GM18870 (cell line): ENCODE data around the gene DCHS1.

ENCODE experiments used
- ATAC-seq: cut with Tn5 transposase; IDR thresholded peaks from one replicate; pipeline ENCODE4 v1.9.1; 2021; ENCODE audit warnings: moderate library complexity; ENCODE audit not compliant: unreplicated experiment

DCHS1 gene

GRCh38 chr11:6599449-6599848, 56.2 kb downstream of the DCHS1 start:
- ATAC-seq: no peak

DNA sequence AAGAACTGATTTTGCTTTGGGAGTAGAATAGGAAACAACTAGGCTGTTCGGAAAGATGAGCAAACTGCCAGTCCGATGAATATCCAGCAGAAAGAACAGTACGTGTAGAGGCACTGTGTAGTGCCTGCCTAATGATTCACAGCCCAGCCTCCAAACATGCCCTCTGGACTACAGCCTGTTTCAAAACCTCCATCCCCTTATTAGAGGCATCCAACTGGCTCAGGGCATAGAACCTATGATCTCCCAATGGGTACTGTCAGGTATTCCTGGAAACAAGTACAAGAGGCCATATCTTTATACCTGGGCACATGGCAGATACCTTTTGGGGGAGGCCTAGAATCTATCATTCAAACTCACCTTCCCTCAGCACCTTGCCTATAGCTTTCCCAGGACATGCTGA, 57.1 kb downstream of the DCHS1 start:
- ATAC-seq: no peak

- ATAC-seq: no peak
These were observed 59.3 kb downstream of the DCHS1 start for GRCh38 chr11:6596239-6596877.

DNA sequence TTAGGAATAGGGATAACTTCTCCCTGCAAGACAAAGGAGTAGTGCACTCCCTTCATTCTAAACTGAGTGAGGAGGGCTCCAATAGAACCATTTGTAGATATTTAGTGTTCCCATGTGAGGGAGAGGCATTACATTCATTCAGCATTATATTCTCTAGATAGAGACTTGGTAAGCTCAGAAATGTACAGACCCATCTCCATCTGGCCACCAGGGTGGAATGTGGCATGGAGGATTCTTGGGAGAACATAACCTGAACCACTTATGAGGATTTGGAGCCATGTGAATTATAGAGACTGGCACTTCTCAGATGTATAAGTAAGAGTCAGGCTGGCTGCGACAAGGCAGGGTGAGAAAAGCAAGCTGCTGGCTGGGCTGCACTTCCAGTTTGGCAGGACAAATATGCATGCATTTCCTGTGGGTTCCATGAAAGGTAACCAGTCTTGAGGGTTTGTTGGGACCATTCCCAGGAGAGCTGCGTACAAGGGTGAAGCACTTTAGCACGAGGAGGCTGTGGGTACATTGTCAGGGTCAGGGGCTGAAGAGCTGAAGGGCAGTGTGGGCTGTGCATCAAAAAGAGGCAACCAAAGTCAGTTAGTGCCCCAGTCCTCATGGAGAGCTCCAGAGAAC, 61.4 kb downstream of the DCHS1 start:
- ATAC-seq: no peak

- no peak for ATAC-seq
These were observed 67.6 kb downstream of the DCHS1 start for GRCh38 chr11:6588018-6588417.

DNA sequence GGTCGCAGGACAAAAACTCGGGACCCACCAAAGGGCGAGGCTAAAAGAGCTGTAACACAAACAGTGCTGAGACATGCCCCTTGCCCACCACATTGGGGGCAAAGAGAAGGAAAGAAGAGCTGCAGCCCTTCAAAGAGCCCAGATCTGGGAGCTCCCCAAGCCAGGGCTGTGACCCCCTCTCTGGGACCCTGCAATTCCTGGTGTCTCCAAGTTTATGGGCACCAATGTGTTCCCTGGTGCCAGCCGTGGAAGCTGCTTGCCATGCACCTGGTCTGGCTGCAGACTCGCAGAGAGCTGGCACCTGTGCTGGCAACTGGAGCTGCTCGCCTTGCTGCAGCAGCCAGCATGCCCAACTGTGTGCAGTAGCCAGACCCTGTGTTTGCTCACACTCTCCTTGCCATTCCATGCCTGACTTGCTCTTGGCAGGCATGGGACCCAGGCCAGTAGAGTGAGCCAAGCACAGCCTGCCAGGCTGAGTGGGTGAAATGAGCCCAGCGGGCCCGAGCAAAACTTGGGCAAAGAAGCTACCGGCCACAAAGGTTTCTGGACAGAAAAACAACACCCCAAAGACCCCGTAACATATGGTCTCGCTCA, 68.2 kb downstream of the DCHS1 start:
- ATAC-seq: no peak

DNA sequence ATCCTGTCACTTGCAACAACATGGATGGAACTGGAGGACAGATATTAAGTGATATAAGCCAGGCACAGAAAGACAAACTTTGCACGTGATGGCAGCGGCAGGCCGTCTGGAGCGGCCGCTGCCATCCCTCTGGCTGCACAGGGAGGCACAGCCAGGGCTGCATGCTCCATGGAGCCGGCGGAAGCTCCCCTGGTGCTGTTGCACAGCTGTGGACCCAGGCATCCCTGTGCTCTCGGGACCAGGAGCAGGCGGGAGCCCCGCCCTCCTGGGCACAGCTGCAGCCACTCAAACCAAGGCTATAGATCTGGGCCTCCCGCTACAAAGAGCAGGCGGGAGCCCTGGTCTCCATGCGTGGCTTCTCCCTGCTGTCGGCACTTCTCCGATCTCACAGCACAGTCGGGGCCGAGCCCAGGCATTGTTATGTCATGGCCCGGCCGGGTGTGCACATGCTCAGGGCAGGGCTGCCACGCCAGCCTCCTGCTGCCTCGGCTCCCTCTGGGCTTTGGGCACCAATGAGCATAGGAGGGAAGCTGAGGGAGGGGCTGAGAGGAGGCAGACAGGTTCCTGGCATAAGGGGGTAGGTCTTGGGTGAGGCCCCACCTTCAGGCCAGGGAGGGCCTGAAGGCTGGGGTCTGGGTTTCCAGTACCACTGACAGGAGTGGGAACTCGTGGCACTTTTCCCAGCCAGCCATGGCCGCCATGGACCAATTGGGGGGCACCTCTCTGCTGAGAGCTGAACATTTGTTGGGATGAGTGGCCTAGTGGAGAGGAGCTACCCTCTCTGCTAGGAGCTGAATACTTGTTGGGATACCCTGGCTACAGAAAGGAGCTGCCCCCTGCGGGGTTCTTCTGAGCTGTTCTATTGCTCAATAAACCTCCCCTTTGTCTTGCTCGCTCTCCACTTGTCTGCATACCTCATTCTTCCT, 68.9 kb downstream of the DCHS1 start:
- ATAC-seq: no peak

GRCh38 chr11:6584528-6584927, 71.1 kb downstream of the DCHS1 start:
- ATAC-seq: no peak

- no peak for ATAC-seq
These were observed 72.0 kb downstream of the DCHS1 start for GRCh38 chr11:6583584-6583983.

DNA sequence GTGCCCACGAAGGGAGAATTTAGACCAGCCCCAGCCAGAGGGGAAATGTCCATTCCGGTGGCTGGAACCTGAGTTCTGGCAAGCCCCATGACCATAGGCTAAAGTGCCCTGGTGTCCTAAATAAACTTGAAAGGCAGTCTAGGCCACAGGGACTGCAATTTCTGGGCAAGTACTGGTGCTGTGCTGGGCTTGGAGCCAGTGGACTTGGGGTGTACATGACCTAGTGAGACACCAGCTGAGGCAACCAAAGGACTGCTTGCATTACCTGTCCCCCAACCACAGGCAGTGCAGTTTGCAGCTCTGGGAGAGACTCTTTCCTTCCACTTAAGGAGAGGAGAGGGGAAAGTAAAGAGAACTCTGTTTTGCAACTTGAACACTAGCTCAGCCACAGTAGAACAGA, 75.9 kb downstream of the DCHS1 start:
- ATAC-seq: no peak

- ATAC-seq: no peak
These were observed 77.5 kb downstream of the DCHS1 start for GRCh38 chr11:6578134-6578533.

DNA sequence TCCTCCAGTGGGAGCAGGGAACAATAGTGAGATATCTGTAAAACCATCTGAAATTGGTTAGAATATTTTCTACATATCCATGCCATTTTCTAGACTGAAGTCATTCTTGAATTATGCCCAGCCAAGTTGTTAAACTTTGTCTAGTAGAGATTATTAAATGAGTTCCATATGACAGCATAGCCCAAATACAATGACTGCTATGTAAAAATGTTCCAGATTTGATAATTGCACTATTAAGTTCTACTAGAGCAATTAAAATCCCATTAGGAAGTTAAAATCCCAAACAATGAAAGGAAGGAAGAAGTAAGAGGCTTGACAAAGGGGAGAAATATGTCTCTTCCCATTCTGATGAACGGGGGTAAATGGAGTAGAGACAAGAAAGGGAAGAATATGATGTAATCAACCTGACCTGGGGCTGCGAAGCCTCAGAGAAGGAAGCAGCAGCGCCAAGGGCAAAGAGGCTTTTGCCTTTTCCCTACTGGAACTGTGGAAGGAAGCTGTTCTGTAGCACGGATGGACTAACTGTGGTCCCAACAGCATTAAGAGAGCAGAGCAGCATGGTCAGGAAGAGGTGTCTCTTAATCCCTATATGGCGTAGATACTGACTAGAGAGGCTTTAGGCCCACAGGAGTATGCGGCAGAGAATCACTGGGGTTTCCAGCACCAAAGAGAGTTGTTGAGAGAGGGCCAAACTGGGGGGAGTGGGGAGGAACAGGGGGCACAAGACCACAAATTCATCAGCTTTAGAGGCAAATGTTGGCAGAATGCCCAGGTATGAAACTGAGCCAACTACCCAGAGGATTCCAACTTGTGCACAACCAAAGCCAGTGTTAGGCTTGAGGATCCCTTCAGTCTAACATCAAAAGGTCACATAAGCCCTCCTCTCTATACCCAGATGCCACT, 78.9 kb downstream of the DCHS1 start:
- no peak for ATAC-seq

DNA sequence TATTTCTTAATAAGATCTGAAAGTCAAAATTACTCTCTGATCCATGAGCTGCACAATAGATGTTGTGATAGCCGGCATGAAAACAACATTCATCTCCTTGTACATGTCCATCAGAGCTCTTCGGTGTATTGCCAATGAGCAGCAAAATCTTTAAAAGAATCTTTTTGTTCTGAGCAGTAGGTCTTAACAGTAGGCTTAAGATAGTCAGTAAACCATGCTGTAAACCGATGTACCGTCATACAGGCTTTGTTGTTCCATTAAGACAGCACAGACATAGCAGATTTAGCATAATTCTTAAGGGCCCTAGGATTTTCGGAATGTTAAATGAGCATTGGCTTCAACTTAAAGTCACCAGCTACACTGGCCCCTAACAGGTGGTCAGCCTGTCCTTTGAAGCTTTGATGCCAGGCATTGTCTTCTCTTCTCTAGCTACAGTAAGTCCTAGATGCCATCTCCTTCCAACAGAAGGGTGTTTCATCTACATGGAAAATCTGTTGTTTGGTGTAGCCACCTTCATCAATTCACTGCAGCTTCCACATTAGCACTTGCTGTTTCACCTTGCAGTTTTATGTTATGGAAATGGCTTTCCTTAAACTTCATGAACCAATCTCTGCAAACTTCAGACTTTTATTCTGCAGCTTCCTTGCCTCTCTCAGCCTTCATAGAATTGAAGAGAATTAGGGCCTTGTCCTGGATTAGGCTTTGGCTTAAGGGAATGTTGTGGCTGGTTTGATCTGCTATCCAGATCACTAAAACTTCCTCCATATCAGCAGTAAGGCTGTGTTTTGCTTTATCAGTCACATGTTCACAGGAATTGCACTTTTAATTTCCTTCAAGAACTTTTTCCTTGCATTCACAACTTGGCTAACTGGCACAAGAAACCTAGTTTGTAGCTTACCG, 80.5 kb downstream of the DCHS1 start:
- no peak for ATAC-seq

DNA sequence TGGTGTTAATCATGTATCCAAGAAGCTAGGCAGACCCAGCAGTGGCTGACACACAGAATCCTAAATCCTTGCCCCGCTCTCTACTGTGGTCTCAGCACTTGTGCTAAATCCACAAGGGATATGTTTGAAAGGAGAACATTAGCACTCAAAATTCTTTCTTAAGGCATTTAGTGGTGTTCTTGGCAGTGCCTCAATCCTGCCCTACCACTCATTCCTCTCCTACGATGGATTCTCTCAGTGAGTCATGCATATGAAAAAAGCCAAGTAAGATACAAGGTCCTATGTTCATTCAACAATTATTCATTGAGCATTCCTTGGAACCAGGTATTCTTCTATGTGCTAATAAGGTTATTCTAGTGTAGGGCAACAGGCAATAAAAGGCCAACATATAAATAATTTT, 83.4 kb downstream of the DCHS1 start:
- no peak for ATAC-seq

- no peak for ATAC-seq
These were observed 84.1 kb downstream of the DCHS1 start for GRCh38 chr11:6571434-6572008.
